Measurements from ENCODE around the gene TUFM. TPM values are rescaled to one million over a fixed set of nuclear protein-coding genes. Genes with fewer than 3 reads are reported as not detected.
A peak's percentile ranks its signal among the peaks of the same experiment; 100 is the strongest.

Gene TUFM
- total RNA-seq, 1 experiment from 2014 or later = 296 TPM

DNA sequence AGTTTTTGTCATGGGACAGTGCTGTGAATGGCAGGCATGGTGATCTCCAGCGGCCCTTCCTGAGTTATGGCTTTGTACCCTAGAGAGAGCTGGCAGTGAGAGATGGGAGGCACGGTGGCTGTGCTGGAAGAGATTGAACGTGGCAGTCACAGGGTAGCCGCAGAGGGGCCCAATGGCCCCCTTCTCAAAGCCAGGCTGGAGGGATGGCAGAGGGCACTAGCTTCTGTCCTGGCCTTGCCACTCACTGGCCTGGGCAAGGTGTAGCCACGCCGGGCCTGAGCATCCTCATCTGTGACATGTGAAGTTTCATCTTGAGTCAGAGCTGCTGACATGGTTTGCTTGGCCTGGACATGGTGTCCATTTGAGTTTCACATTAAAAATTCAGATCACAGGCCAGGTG lies 28.3 kb upstream of the TUFM start (continued):
- no peak for TF ChIP-seq TEAD4 (CRISPR knock-in tag; IDR thresholded peaks at IDR 0.05)
- no peak for TF ChIP-seq MXD4 (CRISPR knock-in tag; IDR thresholded peaks at IDR 0.05; ENCODE audit: borderline replicate concordance)
- TF ChIP-seq ZNF416 (CRISPR knock-in tag; IDR thresholded peaks at IDR 0.05) = no peak
- no peak for TF ChIP-seq GRHL2 (CRISPR knock-in tag; IDR thresholded peaks at IDR 0.05; ENCODE audit: insufficient replicate concordance, severe bottlenecking)
- TF ChIP-seq, protein P1, sequence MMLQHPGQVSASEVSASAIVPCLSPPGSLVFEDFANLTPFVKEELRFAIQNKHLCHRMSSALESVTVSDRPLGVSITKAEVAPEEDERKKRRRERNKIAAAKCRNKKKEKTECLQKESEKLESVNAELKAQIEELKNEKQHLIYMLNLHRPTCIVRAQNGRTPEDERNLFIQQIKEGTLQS (CRISPR knock-in tag; conservative IDR thresholded peaks at IDR 0.05) = no peak
- no peak for TF ChIP-seq FOXK1 (CRISPR knock-in tag; IDR thresholded peaks at IDR 0.05)

DNA sequence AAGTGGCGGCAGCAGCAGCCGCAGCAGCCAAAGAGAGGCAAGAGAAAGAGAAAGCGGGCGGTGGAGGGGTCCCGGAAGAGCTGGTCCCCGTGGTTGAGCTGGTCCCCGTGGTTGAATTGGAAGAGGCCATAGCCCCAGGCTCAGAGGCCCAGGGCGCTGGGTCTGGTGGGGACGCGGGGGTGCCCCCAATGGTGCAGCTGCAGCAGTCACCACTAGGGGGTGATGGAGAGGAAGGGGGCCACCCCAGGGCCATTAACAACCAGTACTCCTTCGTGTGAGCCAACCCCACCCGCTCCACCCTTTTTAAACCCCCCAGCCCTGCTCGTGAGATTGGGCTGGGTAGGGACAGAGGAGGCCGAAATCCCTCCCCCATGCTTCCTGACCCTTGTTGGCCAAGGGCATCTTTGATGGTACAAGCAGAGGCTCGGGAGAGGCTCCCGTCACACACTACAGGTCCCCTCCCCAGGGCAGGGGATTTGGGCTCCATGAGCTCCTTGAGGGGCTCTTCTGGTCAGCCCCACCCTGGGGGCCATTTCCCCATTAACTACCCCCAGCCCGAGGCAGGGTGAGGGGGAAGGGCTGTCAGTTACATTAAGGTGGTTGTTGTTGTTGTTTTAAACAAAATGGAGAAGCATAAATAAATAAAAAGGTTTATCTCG lies 27.5 kb upstream of the TUFM start:
- no peak overlapping the region for H3K27ac Mint-ChIP-seq
- peaks cover 10% of the 10 kb centered on the region for H3K4me1 Mint-ChIP-seq
- ATAC-seq (peak; percentile 79), DNase-seq (ENCODE audit: low spot score) (peak; percentile 77)
- ChIA-PET CTCF (interaction anchor here (0.6 to 4.0 kb wide), 17 partner anchors 9 to 111 kb away, joined by 3 to 23 read pairs (median 4); partner anchors contain the start of genes LAT, NFATC2IP, SH2B1 and TUFM), POLR2A (interaction anchor here (0.6 kb wide), 1 partner anchor 28 kb away, joined by 3 read pairs; no protein-coding TSS in a partner anchor)
- H3K36me3 Mint-ChIP-seq = peaks cover 22% of the 10 kb centered on the region
- H3K4me3 Mint-ChIP-seq = no peak overlapping the region
- TF ChIP-seq, protein P1 (CRISPR knock-in tag; conservative IDR thresholded peaks at IDR 0.05) = no peak
- TF ChIP-seq, protein P2, sequence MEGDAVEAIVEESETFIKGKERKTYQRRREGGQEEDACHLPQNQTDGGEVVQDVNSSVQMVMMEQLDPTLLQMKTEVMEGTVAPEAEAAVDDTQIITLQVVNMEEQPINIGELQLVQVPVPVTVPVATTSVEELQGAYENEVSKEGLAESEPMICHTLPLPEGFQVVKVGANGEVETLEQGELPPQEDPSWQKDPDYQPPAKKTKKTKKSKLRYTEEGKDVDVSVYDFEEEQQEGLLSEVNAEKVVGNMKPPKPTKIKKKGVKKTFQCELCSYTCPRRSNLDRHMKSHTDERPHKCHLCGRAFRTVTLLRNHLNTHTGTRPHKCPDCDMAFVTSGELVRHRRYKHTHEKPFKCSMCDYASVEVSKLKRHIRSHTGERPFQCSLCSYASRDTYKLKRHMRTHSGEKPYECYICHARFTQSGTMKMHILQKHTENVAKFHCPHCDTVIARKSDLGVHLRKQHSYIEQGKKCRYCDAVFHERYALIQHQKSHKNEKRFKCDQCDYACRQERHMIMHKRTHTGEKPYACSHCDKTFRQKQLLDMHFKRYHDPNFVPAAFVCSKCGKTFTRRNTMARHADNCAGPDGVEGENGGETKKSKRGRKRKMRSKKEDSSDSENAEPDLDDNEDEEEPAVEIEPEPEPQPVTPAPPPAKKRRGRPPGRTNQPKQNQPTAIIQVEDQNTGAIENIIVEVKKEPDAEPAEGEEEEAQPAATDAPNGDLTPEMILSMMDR (IDR thresholded peaks at IDR 0.05) = peak; percentile 90
- H3K9me3 Mint-ChIP-seq = no peaks in the 10 kb centered on the region
- no peaks in the 10 kb centered on the region for H3K27me3 Mint-ChIP-seq (ENCODE audit: low read depth)

DNA sequence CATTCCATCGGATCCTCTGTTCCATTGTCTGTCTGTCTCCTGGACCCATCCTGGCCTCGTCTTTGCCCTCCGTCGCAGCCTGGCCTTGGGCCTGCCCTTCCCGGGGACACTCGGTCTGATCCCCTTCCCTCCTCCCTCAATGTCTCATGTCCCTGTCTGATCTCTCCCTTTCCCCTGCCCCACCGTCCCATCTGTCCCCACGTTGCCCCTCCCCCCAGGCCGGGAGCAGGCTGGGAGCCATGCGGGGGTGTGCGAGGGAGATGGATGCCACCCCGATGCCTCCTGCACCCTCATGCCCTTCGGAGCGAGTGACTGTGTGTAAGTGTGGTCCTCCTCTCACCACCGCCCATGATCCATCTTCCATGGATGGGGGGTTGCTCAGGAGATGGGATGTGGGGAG lies 26.8 kb upstream of the TUFM start:
- Mint-ChIP-seq H3K9me3 (no peaks in the 10 kb centered on the region), H3K4me1 (peaks cover 7% of the 10 kb centered on the region), H3K27me3 (ENCODE audit: low read depth) (no peaks in the 10 kb centered on the region), H3K4me3 (no peak overlapping the region), H3K36me3 (peaks cover 23% of the 10 kb centered on the region), H3K27ac (no peak overlapping the region)
- POLR2A ChIA-PET = no interaction called here
- CTCF ChIA-PET = interaction anchor here (0.6 to 4.0 kb wide), 16 partner anchors 9 to 112 kb away, joined by 3 to 23 read pairs (median 4); partner anchors contain the start of genes LAT, NFATC2IP, SH2B1 and TUFM
- DNase-seq (ENCODE audit: low spot score) (no peak), ATAC-seq (no peak)
- TF ChIP-seq ZNF396 (CRISPR knock-in tag; IDR thresholded peaks at IDR 0.05; ENCODE audit: borderline replicate concordance) (no peak), TEAD1 (CRISPR knock-in tag; IDR thresholded peaks at IDR 0.05) (no peak), ZNF317 (CRISPR knock-in tag; IDR thresholded peaks at IDR 0.05; ENCODE audit: borderline replicate concordance, low read depth) (no peak), CBFB (CRISPR knock-in tag; IDR thresholded peaks at IDR 0.05; ENCODE audit: low read depth) (no peak)
- TF ChIP-seq, protein P3, sequence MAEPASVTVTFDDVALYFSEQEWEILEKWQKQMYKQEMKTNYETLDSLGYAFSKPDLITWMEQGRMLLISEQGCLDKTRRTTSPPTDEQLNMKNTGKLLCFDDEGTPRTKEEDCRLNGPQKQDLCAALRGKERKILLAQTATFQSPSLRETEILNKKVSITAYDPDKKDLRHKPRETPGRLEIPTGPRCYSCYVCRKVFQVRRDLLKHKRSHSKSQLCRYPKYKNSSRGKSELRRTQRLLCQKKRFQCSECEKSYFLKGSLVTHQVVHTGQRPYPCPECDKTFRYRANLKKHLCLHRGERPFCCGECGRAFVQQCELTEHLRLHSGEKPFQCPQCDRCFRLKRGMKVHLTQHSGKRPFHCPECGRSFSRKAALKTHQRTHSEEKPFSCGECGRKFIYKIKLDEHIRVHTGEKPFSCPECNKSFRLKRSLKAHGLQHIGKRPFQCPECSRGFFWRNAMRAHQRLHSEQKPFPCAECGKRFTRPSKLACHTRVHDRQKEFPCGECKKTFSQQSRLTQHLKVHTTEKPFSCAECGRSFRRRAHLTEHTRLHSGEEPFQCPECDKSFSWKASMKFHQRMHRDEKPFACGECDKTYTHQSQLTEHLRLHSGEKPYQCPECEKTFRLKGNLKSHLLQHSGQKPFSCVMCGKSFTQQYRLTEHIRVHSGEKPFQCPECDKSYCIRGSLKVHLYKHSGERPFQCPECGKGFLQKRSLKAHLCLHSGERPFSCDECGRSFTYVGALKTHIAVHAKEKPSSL (CRISPR knock-in tag; conservative IDR thresholded peaks at IDR 0.05) = no peak
- TF ChIP-seq, protein P4, sequence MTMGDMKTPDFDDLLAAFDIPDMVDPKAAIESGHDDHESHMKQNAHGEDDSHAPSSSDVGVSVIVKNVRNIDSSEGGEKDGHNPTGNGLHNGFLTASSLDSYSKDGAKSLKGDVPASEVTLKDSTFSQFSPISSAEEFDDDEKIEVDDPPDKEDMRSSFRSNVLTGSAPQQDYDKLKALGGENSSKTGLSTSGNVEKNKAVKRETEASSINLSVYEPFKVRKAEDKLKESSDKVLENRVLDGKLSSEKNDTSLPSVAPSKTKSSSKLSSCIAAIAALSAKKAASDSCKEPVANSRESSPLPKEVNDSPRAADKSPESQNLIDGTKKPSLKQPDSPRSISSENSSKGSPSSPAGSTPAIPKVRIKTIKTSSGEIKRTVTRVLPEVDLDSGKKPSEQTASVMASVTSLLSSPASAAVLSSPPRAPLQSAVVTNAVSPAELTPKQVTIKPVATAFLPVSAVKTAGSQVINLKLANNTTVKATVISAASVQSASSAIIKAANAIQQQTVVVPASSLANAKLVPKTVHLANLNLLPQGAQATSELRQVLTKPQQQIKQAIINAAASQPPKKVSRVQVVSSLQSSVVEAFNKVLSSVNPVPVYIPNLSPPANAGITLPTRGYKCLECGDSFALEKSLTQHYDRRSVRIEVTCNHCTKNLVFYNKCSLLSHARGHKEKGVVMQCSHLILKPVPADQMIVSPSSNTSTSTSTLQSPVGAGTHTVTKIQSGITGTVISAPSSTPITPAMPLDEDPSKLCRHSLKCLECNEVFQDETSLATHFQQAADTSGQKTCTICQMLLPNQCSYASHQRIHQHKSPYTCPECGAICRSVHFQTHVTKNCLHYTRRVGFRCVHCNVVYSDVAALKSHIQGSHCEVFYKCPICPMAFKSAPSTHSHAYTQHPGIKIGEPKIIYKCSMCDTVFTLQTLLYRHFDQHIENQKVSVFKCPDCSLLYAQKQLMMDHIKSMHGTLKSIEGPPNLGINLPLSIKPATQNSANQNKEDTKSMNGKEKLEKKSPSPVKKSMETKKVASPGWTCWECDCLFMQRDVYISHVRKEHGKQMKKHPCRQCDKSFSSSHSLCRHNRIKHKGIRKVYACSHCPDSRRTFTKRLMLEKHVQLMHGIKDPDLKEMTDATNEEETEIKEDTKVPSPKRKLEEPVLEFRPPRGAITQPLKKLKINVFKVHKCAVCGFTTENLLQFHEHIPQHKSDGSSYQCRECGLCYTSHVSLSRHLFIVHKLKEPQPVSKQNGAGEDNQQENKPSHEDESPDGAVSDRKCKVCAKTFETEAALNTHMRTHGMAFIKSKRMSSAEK (CRISPR knock-in tag; IDR thresholded peaks at IDR 0.05; ENCODE audit: borderline replicate concordance) = no peak
- TF ChIP-seq, protein P5, sequence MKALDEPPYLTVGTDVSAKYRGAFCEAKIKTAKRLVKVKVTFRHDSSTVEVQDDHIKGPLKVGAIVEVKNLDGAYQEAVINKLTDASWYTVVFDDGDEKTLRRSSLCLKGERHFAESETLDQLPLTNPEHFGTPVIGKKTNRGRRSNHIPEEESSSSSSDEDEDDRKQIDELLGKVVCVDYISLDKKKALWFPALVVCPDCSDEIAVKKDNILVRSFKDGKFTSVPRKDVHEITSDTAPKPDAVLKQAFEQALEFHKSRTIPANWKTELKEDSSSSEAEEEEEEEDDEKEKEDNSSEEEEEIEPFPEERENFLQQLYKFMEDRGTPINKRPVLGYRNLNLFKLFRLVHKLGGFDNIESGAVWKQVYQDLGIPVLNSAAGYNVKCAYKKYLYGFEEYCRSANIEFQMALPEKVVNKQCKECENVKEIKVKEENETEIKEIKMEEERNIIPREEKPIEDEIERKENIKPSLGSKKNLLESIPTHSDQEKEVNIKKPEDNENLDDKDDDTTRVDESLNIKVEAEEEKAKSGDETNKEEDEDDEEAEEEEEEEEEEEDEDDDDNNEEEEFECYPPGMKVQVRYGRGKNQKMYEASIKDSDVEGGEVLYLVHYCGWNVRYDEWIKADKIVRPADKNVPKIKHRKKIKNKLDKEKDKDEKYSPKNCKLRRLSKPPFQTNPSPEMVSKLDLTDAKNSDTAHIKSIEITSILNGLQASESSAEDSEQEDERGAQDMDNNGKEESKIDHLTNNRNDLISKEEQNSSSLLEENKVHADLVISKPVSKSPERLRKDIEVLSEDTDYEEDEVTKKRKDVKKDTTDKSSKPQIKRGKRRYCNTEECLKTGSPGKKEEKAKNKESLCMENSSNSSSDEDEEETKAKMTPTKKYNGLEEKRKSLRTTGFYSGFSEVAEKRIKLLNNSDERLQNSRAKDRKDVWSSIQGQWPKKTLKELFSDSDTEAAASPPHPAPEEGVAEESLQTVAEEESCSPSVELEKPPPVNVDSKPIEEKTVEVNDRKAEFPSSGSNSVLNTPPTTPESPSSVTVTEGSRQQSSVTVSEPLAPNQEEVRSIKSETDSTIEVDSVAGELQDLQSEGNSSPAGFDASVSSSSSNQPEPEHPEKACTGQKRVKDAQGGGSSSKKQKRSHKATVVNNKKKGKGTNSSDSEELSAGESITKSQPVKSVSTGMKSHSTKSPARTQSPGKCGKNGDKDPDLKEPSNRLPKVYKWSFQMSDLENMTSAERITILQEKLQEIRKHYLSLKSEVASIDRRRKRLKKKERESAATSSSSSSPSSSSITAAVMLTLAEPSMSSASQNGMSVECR (CRISPR knock-in tag; IDR thresholded peaks at IDR 0.05; ENCODE audit: borderline replicate concordance) = no peak
- TF ChIP-seq, protein P6, sequence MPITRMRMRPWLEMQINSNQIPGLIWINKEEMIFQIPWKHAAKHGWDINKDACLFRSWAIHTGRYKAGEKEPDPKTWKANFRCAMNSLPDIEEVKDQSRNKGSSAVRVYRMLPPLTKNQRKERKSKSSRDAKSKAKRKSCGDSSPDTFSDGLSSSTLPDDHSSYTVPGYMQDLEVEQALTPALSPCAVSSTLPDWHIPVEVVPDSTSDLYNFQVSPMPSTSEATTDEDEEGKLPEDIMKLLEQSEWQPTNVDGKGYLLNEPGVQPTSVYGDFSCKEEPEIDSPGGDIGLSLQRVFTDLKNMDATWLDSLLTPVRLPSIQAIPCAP (CRISPR knock-in tag; IDR thresholded peaks at IDR 0.05) = no peak

Measured in WTC11 (cell line).